ENCODE data around the gene EXOC5.
A peak's percentile ranks its signal among the peaks of the same experiment; 100 is the strongest.

- TF ChIP-seq POLR2A (IDR thresholded peaks at IDR 0.05) = peak in 1 of 4 donors; percentile 38
- peak in 2 of 7 experiments; percentile 5 to 8 for TF ChIP-seq CTCF (IDR thresholded peaks at IDR 0.05)
Observed at GRCh38 chr14:57268161-57269069, at the start of gene EXOC5, which contains the start of gene AP5M1.

All from stomach (tissue), 4 donors.